GM13976 (cell line): ENCODE data around the gene COX7B.

ENCODE experiments used
- DNase-seq: peaks from one replicate; pipeline ENCODE4 v3.0.0; 2012; ENCODE audit warnings: low spot score
- CTCF ChIP-seq: IDR thresholded peaks from 2 replicates; pipeline ENCODE4 v1.5.1; 2012; ENCODE audit warnings: borderline replicate concordance, mild to moderate bottlenecking; ENCODE audit not compliant: insufficient read depth; ENCODE audit errors: extremely low read depth, missing control alignments, control extremely low read depth
- in situ Hi-C: fragments of 300-500 bp; cut with MboI; formaldehyde crosslinking; loops from one replicate; pipeline ENCODE4 v1.12.0; 2022; ENCODE audit warnings: low sequenced_read_pairs, mixed read lengths, inconsistent platforms; ENCODE audit not compliant: unreplicated experiment

COX7B gene

GRCh38 chrX:77953708-77954107 lies 54.4 kb downstream of the COX7B start:
- in situ Hi-C loops: no loop called here
- DNase-seq: no peak
- TF ChIP-seq CTCF: no peak
